OCI-LY7 (cell line): ENCODE results near the gene ERO1A. TPM values are rescaled to one million over a fixed set of nuclear protein-coding genes. Genes with fewer than 3 reads are reported as not detected.

Source experiments
- BruUV-seq: library from RNA; stranded (reverse); fragments of 400-500 nt; replicated peaks from 2 replicates; lab custom pipeline; 2021; lab: Mats Ljungman, UMichigan
- CTCF ChIA-PET: fragments of 300-600 bp; sonication (Branson Sonifier 250); formaldehyde crosslinking; loops from one replicate; lab custom pipeline; 2022; ENCODE audit warnings: antibody characterized with exemption; ENCODE audit not compliant: unreplicated experiment; lab: Charles Lee
- POLR2A ChIA-PET: fragments of 300-600 bp; sonication (Branson Sonifier 250); formaldehyde crosslinking; loops from one replicate; lab custom pipeline; 2022; ENCODE audit warnings: antibody characterized with exemption; lab: Charles Lee
- DNase-seq: peaks from one replicate; pipeline ENCODE4 v3.0.0-alpha.2; 2015; ENCODE audit warnings: low spot score
- H2AFZ ChIP-seq: fragments of 200-600 bp; sonication (generic), shearing (Covaris generic); 2 replicates; pipeline ENCODE4 v1.6.1; 2014; ENCODE audit warnings: mild to moderate bottlenecking, antibody characterized with exemption, low read length, moderate library complexity
- H3K27ac ChIP-seq: fragments of 200-600 bp; sonication (generic); 2 replicates; pipeline ENCODE4 v1.5.1; 2014; ENCODE audit warnings: mixed run types, low read depth, mild to moderate bottlenecking, moderate library complexity, low read length, inconsistent platforms; ENCODE audit not compliant: poor library complexity, severe bottlenecking
- H3K36me3 ChIP-seq: fragments of 200-600 bp; sonication (generic); 2 replicates; pipeline ENCODE4 v1.6.1; 2014; ENCODE audit warnings: mild to moderate bottlenecking, antibody characterized with exemption, low read length, moderate library complexity, mixed read lengths; ENCODE audit not compliant: insufficient read depth
- H3K4me1 ChIP-seq: fragments of 200-600 bp; sonication (generic); 2 replicates; pipeline ENCODE4 v1.5.1; 2014; ENCODE audit warnings: mild to moderate bottlenecking, low read length; ENCODE audit not compliant: insufficient read depth, poor library complexity, severe bottlenecking
- H3K4me2 ChIP-seq: fragments of 200-600 bp; sonication (generic); 2 replicates; pipeline ENCODE4 v1.6.1; 2014; ENCODE audit warnings: mild to moderate bottlenecking, low read length
- H3K4me3 ChIP-seq: fragments of 200-600 bp; sonication (generic); 2 replicates; pipeline ENCODE4 v1.5.1; 2014; ENCODE audit warnings: mild to moderate bottlenecking, low read depth, low read length; ENCODE audit not compliant: poor library complexity, severe bottlenecking
- H3K79me2 ChIP-seq: fragments of 200-600 bp; sonication (generic); 2 replicates; pipeline ENCODE4 v1.6.1; 2016; ENCODE audit warnings: low read depth, mild to moderate bottlenecking, low read length, moderate library complexity, mixed read lengths; ENCODE audit not compliant: insufficient read depth
- H3K9me2 ChIP-seq: fragments of 200-600 bp; sonication (generic); 2 replicates; pipeline ENCODE4 v1.6.1; 2016; ENCODE audit warnings: mild to moderate bottlenecking, low read length, mixed read lengths; ENCODE audit not compliant: insufficient read depth
- H3K9me3 ChIP-seq: fragments of 200-600 bp; sonication (generic); 2 replicates; pipeline ENCODE4 v1.6.1; 2014; ENCODE audit warnings: mild to moderate bottlenecking, mixed run types, low read length, mixed read lengths
- H4K20me1 ChIP-seq: fragments of 200-600 bp; sonication (generic); 2 replicates; pipeline ENCODE4 v1.6.1; 2014; ENCODE audit warnings: mild to moderate bottlenecking, antibody characterized with exemption, low read length, moderate library complexity, mixed read lengths; ENCODE audit not compliant: insufficient read depth
- CTCF ChIP-seq: fragments of 200-600 bp; sonication (generic); conservative IDR thresholded peaks from 2 replicates; pipeline ENCODE4 v1.5.1; 2014; ENCODE audit warnings: mild to moderate bottlenecking, antibody characterized with exemption, low read length, moderate library complexity, mixed read lengths
- EZH2phosphoT487 ChIP-seq: fragments of 200-600 bp; sonication (generic); IDR thresholded peaks from 2 replicates; pipeline ENCODE4 v1.6.1; 2018; ENCODE audit warnings: low read depth, borderline replicate concordance, mild to moderate bottlenecking, mixed run types, antibody characterized with exemption, low read length, moderate library complexity, mixed read lengths
- intact Hi-C: fragments of 100-400 bp; cut with micrococcal nuclease; formaldehyde crosslinking; loops from one replicate; pipeline ENCODE4 v1.10.0; 2022; ENCODE audit not compliant: unreplicated experiment
- total RNA-seq, 2 experiments: library from RNA; depleted of rRNA in 1 of 2; stranded (reverse); fragments of >200 nt in 1 of 2; shearing (Covaris generic) in 1 of 2; gene quantifications; 2 replicates each; pipeline ENCODE4 v1.2.3, GENCODE V29; 2014 to 2022

Gene ERO1A
- total RNA-seq, 2 experiments from 2014 or later = 35.2 to 71.5 TPM

- DNase-seq = no peak
- TF ChIP-seq CTCF (no peak), EZH2phosphoT487 (no peak)
- Histone ChIP-seq H3K9me2 (no peaks in the 10 kb centered on the region), H3K27ac (no peak overlapping the region), H4K20me1 (no peaks in the 10 kb centered on the region), H2AFZ (no peak overlapping the region), H3K9me3 (no peaks in the 10 kb centered on the region), H3K4me1 (no peaks in the 10 kb centered on the region), H3K4me2 (no peak overlapping the region), H3K36me3 (peaks cover 97% of the 10 kb centered on the region), H3K4me3 (no peak overlapping the region), H3K79me2 (peaks cover 9% of the 10 kb centered on the region; the same call in 1 of the 2 replicates)
- ChIA-PET POLR2A (interaction anchor here (0.8 to 0.9 kb wide), 2 partner anchors 74 to 883 kb away, joined by 3 read pairs; no protein-coding TSS in a partner anchor), CTCF (no interaction called here)
- no TSS peak for BruUV-seq
- intact Hi-C loops = no loop called here
Observed at GRCh38 chr14:52716155-52716554, 20.8 kb upstream of the ERO1A start.

- Histone ChIP-seq H3K79me2 (peaks cover 39% of the 10 kb centered on the region), H3K4me1 (peaks cover 14% of the 10 kb centered on the region), H3K9me2 (no peaks in the 10 kb centered on the region), H3K36me3 (peaks cover 85% of the 10 kb centered on the region), H3K9me3 (no peaks in the 10 kb centered on the region), H3K27ac (no peak overlapping the region), H2AFZ (no peak overlapping the region), H3K4me3 (no peak overlapping the region), H4K20me1 (peaks cover 16% of the 10 kb centered on the region; the same call in 1 of the 2 replicates), H3K4me2 (no peak overlapping the region)
- DNase-seq = no peak
- POLR2A ChIA-PET = interaction anchor here (0.8 to 1.6 kb wide), 6 partner anchors 12 to 32 kb away, joined by 3 to 6 read pairs (median 4); no protein-coding TSS in a partner anchor
- CTCF ChIA-PET = interaction anchor here (1.3 kb wide), 1 partner anchor 79 kb away, joined by 3 read pairs; no protein-coding TSS in a partner anchor
- no TSS peak for BruUV-seq
- TF ChIP-seq CTCF = no peak
- no peak for TF ChIP-seq EZH2phosphoT487
- intact Hi-C loops = no loop called here
Observed at GRCh38 chr14:52711666-52712065, 16.3 kb upstream of the ERO1A start.
